Spleen (tissue), 7 donors: ENCODE measurements around the gene LPIN3.

ENCODE experiments used
- POLR2AphosphoS5 ChIP-seq, 3 donors: sonication (generic); formaldehyde crosslinking; IDR thresholded peaks; one replicate each; pipeline ENCODE4 v1.5.1; 2017; ENCODE audit warnings: antibody characterized with exemption in 3 of 3
- TF ChIP-seq, protein P1 (sequence below), 11 experiments: fragments of 200-600 bp in 7 of 11; fragments of 450-650 bp in 4 of 11; sonication (generic) in 4 of 11; IDR thresholded peaks in 8 of 11; conservative IDR thresholded peaks in 3 of 11; 1 replicate in 7 of 11; 2 replicates in 4 of 11; pipeline versions ENCODE4 v1.4.0 to v1.8.0; 2016 to 2021; ENCODE audit warnings: antibody characterized with exemption in 11 of 11, inconsistent platforms in 4 of 11, mild to moderate bottlenecking in 1 of 11
- donor health status: DM: no; HTN: no; CAD: no; lungs with moderate emphysema.
- donor health status: DM: no; HTN: no; CAD: no.
- donor health status: DM: no; HTN: no; CAD: no.

DNA sequence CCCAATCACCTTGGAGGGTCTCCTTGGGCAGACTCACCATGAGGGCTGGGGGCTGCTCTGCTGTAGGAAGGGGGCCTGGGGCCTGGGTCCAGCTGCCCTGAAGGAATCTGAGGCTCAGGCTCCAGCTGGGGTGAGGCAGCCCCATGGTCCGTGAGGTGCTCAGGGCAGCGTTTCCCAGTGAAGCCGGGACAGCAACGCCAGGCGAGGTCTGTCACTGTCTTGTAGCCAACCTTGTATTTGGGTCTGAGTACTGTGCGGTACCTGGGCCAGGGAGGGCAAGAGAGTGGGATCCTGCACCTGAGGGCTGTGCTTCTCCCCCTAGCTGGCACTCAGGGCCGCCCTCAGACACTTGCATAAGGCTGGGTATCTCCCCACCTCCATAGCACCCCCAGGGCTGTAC is 23.0 kb downstream of the LPIN3 start:
- TF ChIP-seq, protein P1, sequence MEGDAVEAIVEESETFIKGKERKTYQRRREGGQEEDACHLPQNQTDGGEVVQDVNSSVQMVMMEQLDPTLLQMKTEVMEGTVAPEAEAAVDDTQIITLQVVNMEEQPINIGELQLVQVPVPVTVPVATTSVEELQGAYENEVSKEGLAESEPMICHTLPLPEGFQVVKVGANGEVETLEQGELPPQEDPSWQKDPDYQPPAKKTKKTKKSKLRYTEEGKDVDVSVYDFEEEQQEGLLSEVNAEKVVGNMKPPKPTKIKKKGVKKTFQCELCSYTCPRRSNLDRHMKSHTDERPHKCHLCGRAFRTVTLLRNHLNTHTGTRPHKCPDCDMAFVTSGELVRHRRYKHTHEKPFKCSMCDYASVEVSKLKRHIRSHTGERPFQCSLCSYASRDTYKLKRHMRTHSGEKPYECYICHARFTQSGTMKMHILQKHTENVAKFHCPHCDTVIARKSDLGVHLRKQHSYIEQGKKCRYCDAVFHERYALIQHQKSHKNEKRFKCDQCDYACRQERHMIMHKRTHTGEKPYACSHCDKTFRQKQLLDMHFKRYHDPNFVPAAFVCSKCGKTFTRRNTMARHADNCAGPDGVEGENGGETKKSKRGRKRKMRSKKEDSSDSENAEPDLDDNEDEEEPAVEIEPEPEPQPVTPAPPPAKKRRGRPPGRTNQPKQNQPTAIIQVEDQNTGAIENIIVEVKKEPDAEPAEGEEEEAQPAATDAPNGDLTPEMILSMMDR (IDR thresholded peaks at IDR 0.05 in 8 of 11, conservative IDR thresholded peaks at IDR 0.05 in 3 of 11) = no peak
- no peak for TF ChIP-seq POLR2AphosphoS5 (IDR thresholded peaks at IDR 0.05)
